ENCODE measurements around the gene SHC3. TPM values are rescaled to one million over a fixed set of nuclear protein-coding genes. Genes with fewer than 3 reads are reported as not detected.

The SHC3 gene
- total RNA-seq, 1 experiment from 2014 or later: 1.8 TPM

DNA sequence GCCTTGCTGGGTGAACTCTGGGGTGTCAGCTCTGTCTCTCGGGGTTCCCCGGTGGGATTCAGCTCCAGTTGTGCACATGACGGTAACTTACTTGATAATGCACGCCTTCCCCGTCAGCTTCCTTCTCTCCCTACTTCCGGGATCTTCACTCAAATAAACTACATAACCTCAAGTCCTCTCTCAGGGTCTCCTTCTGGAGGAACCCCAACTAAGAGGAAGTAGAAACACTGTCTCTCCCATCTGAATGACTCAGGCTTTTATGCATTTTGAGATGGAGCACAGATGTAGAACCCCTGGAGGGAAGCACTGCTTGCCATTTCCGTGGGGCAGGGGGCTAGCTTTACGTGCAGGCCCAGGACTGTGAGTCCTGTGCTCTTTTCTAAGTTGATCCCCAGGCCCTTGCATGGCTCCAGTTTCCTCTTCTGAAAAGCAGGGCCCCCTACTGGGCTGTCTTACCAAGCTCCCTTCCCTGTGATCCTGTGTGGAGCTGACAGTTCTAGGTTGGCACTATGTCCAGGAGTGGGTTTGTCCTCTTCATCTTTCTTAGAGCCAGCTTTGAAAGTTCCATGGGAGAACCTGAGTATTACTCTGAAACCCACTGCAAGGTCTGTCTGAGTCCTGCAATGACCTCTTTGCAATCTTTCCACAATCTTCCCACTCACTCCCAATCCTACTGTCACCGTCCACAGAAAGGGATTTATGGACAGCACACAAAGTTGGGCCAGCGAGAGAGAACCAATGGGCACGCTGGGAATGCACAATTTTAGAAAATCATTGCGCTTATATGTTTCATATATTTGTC lies 169.7 kb downstream of the SHC3 start:
- DNase-seq: no peak
- Histone ChIP-seq H2BK12ac (ENCODE audit: insufficient read length, low read depth, low read length) (no peak overlapping the region), H3K79me2 (ENCODE audit: insufficient read depth, low read length) (no peaks in the 10 kb centered on the region), H3K23ac (ENCODE audit: insufficient read length, low read depth, low read length) (no peak overlapping the region), H2AFZ (ENCODE audit: low read length) (no peak overlapping the region), H3K56ac (ENCODE audit: insufficient read length, low read depth, low read length) (no peak overlapping the region), H3K23me2 (ENCODE audit: insufficient read length, low read depth, low read length, poor library complexity, severe bottlenecking) (no peaks in the 10 kb centered on the region), H3K79me1 (ENCODE audit: insufficient read depth, low read depth, low read length, poor library complexity, severe bottlenecking) (no peaks in the 10 kb centered on the region), H4K91ac (ENCODE audit: insufficient read length, low read depth, low read length) (no peak overlapping the region), H2BK20ac (ENCODE audit: low read depth, low read length, poor library complexity, severe bottlenecking) (no peak overlapping the region), H3K14ac (ENCODE audit: insufficient read depth, low read length) (peak overlapping the region; percentile 57; the same call in 1 of the 2 replicates), H2BK15ac (ENCODE audit: low read depth, low read length) (no peak overlapping the region), H3K4me2 (ENCODE audit: insufficient read depth, insufficient read length, low read length) (no peak overlapping the region), H3K4ac (ENCODE audit: low read depth, low read length) (no peak overlapping the region), H4K20me1 (ENCODE audit: control insufficient read depth, insufficient read depth, insufficient read length) (no peaks in the 10 kb centered on the region), H3K27me3 (ENCODE audit: insufficient read depth, low read length) (no peaks in the 10 kb centered on the region), H2BK120ac (ENCODE audit: low read depth, low read length, poor library complexity, severe bottlenecking) (no peak overlapping the region), H3T11ph (ENCODE audit: low read length) (no peak overlapping the region), H2BK5ac (ENCODE audit: insufficient read length, low read length) (no peak overlapping the region), H3K9me3 (ENCODE audit: control insufficient read depth, low read depth, low read length) (no peaks in the 10 kb centered on the region), H3K9ac (ENCODE audit: extremely low read depth, insufficient read length, low read length) (no peak overlapping the region), H3K4me1 (ENCODE audit: insufficient read depth, low read length) (no peaks in the 10 kb centered on the region), H4K5ac (ENCODE audit: insufficient read length, low read depth, low read length) (no peak overlapping the region), H3K27ac (ENCODE audit: insufficient read length, low read depth, low read length) (no peak overlapping the region), H4K8ac (replicated peaks; ENCODE audit: insufficient read length, low read depth, low read length) (no peak overlapping the region), H2AK5ac (ENCODE audit: insufficient read length, low read length) (no peak overlapping the region), H3K18ac (ENCODE audit: insufficient read length, low read depth, low read length) (no peak overlapping the region)
- Mint-ChIP-seq H3K4me3 (no peak overlapping the region), H3K36me3 (ENCODE audit: insufficient read depth in 1 of 3, low read depth in 3 of 3) (no peaks in the 10 kb centered on the region), H3K4me1 (peaks cover 27 to 33% of the 10 kb centered on the region in 2 experiments), H3K27me3 (ENCODE audit: low read depth) (no peaks in the 10 kb centered on the region; the same call in 1 of the 2 replicates), H3K9me3 (no peaks in the 10 kb centered on the region), H3K27ac (peak overlapping the region in 2 of 3 experiments; percentile 4 to 12; a peak in 2 of 7 replicates)
- no CpG with 5 or more reads among the region's 12 CpGs for WGBS (ENCODE audit: extremely low coverage, insufficient read length, low lambda C conversion rate)
- TF ChIP-seq, protein P1, sequence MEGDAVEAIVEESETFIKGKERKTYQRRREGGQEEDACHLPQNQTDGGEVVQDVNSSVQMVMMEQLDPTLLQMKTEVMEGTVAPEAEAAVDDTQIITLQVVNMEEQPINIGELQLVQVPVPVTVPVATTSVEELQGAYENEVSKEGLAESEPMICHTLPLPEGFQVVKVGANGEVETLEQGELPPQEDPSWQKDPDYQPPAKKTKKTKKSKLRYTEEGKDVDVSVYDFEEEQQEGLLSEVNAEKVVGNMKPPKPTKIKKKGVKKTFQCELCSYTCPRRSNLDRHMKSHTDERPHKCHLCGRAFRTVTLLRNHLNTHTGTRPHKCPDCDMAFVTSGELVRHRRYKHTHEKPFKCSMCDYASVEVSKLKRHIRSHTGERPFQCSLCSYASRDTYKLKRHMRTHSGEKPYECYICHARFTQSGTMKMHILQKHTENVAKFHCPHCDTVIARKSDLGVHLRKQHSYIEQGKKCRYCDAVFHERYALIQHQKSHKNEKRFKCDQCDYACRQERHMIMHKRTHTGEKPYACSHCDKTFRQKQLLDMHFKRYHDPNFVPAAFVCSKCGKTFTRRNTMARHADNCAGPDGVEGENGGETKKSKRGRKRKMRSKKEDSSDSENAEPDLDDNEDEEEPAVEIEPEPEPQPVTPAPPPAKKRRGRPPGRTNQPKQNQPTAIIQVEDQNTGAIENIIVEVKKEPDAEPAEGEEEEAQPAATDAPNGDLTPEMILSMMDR (conservative IDR thresholded peaks at IDR 0.05): no peak

Data from H9 (cell line).